Thymus (tissue), 11 donors: ENCODE results near the gene CEP57L1. TPM values are rescaled to one million over a fixed set of nuclear protein-coding genes. Genes with fewer than 3 reads are reported as not detected.
"Not testable (repeated sequence)": the region's sequence is repeated elsewhere in the genome, so short reads cannot be mapped to it uniquely, and the experiment has no call there.

Experiments used
- DNase-seq, 9 donors: peaks; one replicate each; pipeline ENCODE4 v3.0.0-alpha.2; 2013; ENCODE audit warnings: low spot score in 9 of 9, low read depth in 6 of 9, missing footprints in 1 of 9
- H3K27ac ChIP-seq, 2 donors: one replicate each; pipeline ENCODE4 v1.5.1; 2013; ENCODE audit warnings: control low read depth in 1 of 2, low read depth in 1 of 2, low read length in 1 of 2, mild to moderate bottlenecking in 1 of 2, moderate library complexity in 1 of 2
- H3K27me3 ChIP-seq, 2 donors: one replicate each; pipeline ENCODE4 v1.5.1; 2013; ENCODE audit warnings: low read length in 1 of 2; ENCODE audit not compliant: control insufficient read depth in 2 of 2, insufficient read depth in 1 of 2
- H3K36me3 ChIP-seq, 2 donors: one replicate each; pipeline ENCODE4 v1.5.1; 2013; ENCODE audit warnings: low read length in 1 of 2, mild to moderate bottlenecking in 1 of 2, moderate library complexity in 1 of 2; ENCODE audit not compliant: control insufficient read depth in 2 of 2, insufficient read depth in 2 of 2
- H3K4me1 ChIP-seq, 2 donors: one replicate each; pipeline ENCODE4 v1.5.1; 2013; ENCODE audit warnings: low read length in 2 of 2; ENCODE audit not compliant: control insufficient read depth in 2 of 2, insufficient read depth in 2 of 2
- H3K4me3 ChIP-seq, 2 donors: one replicate each; pipeline ENCODE4 v1.5.1; 2013; ENCODE audit warnings: low read length in 2 of 2, control low read depth in 1 of 2, mild to moderate bottlenecking in 1 of 2
- H3K9me3 ChIP-seq, 2 donors: one replicate each; pipeline ENCODE4 v1.5.1; 2013; ENCODE audit warnings: low read length in 1 of 2, mild to moderate bottlenecking in 1 of 2; ENCODE audit not compliant: control insufficient read depth in 2 of 2, insufficient read depth in 1 of 2
- WGBS: extraction: QIAGEN DNeasy Blood & Tissue Kit; methylation state at CpG from one replicate; pipeline ENCODE4 v1.1.7; 2013; 5-methylcytosine and 5-hydroxymethylcytosine counted together
- polyA plus RNA-seq: library from polyadenylated mRNA; stranded (reverse); fragments of 200-250 nt; gene quantifications from one replicate; pipeline ENCODE4 v1.2.3, GENCODE V29; 2013
- total RNA-seq: library from RNA; stranded (reverse); fragments of 120-200 nt; gene quantifications from one replicate; pipeline ENCODE4 v1.2.4, GENCODE V29; 2013
- donor health status: healthy.

Gene CEP57L1
- total and polyA plus RNA-seq, 2 donors = 9.9 to 22.2 TPM

GRCh38 chr6:109082188-109082577, 13.1 kb upstream of the CEP57L1 start:
- Histone ChIP-seq H3K4me1 (peaks cover 0 to 5% of the 10 kb centered on the region in 2 donors), H3K27me3 (no peaks in the 10 kb centered on the region), H3K27ac (no peak overlapping the region), H3K36me3 (peaks cover 0 to 3% of the 10 kb centered on the region in 2 donors), H3K4me3 (no peak overlapping the region), H3K9me3 (no peaks in the 10 kb centered on the region)
- no peak for DNase-seq
- WGBS = 94% methylated on average over 1 of the region's 1 CpG

- DNase-seq = no peak
- H3K9me3 ChIP-seq = no peaks in the 10 kb centered on the region
- H3K4me1 ChIP-seq = peaks cover 0 to 5% of the 10 kb centered on the region in 2 donors
- no peaks in the 10 kb centered on the region for H3K27me3 ChIP-seq
- no peak overlapping the region for H3K27ac ChIP-seq
- peaks cover 0 to 3% of the 10 kb centered on the region in 2 donors for H3K36me3 ChIP-seq
- no peak overlapping the region for H3K4me3 ChIP-seq
- WGBS = 99% methylated on average over 1 of the region's 1 CpG
These were observed 11.7 kb upstream of the CEP57L1 start for GRCh38 chr6:109083657-109084056.

GRCh38 chr6:109084146-109084545, 11.2 kb upstream of the CEP57L1 start:
- not testable (repeated sequence) for H3K27ac ChIP-seq, H3K4me3 ChIP-seq, H3K27me3 ChIP-seq, H3K36me3 ChIP-seq, DNase-seq, H3K9me3 ChIP-seq, H3K4me1 ChIP-seq
- 98% methylated on average over 8 of the region's 8 CpGs for WGBS

GRCh38 chr6:109087661-109088264, 7.5 kb upstream of the CEP57L1 start:
- H3K9me3 ChIP-seq = no peaks in the 10 kb centered on the region
- 95% methylated on average over 5 of the region's 5 CpGs for WGBS

GRCh38 chr6:109088995-109089394, 6.3 kb upstream of the CEP57L1 start:
- no peaks in the 10 kb centered on the region for H3K36me3 ChIP-seq
- no peak overlapping the region for H3K27ac ChIP-seq
- H3K4me3 ChIP-seq = no peak overlapping the region
- DNase-seq = no peak
- peaks cover 0 to 3% of the 10 kb centered on the region in 2 donors for H3K4me1 ChIP-seq
- H3K27me3 ChIP-seq = no peaks in the 10 kb centered on the region
- no peaks in the 10 kb centered on the region for H3K9me3 ChIP-seq
- 99% methylated on average over 1 of the region's 1 CpG for WGBS

More at GRCh38 chr6:109087661-109088264, 7.5 kb upstream of the CEP57L1 start:
- Histone ChIP-seq H3K27me3 (no peaks in the 10 kb centered on the region), H3K36me3 (no peaks in the 10 kb centered on the region), H3K4me1 (peaks cover 0 to 3% of the 10 kb centered on the region in 2 donors), H3K27ac (no peak overlapping the region), H3K4me3 (no peak overlapping the region)
- DNase-seq = no peak

GRCh38 chr6:109091314-109092024, 3.8 kb upstream of the CEP57L1 start:
- Histone ChIP-seq H3K4me3 (no peak overlapping the region), H3K27ac (no peak overlapping the region), H3K27me3 (no peaks in the 10 kb centered on the region), H3K9me3 (no peaks in the 10 kb centered on the region), H3K4me1 (peaks cover 7 to 8% of the 10 kb centered on the region in 2 donors), H3K36me3 (no peaks in the 10 kb centered on the region)
- DNase-seq = no peak
- WGBS = 96% methylated on average over 5 of the region's 5 CpGs

GRCh38 chr6:109092074-109092473, 3.2 kb upstream of the CEP57L1 start:
- Histone ChIP-seq H3K27ac (no peak overlapping the region), H3K27me3 (no peaks in the 10 kb centered on the region), H3K9me3 (no peaks in the 10 kb centered on the region), H3K4me1 (peaks cover 7 to 8% of the 10 kb centered on the region in 2 donors), H3K36me3 (no peaks in the 10 kb centered on the region), H3K4me3 (peak overlapping the region in 1 of 2 donors; percentile 23)
- 29% methylated on average over 1 of the region's 1 CpG for WGBS
- DNase-seq = no peak

GRCh38 chr6:109093732-109094415, 1.4 kb upstream of the CEP57L1 start:
- Histone ChIP-seq H3K4me1 (peaks cover 7 to 8% of the 10 kb centered on the region in 2 donors), H3K27ac (peak overlapping the region; percentile 99), H3K4me3 (peak overlapping the region; percentile 67 to 95), H3K9me3 (no peaks in the 10 kb centered on the region), H3K36me3 (no peaks in the 10 kb centered on the region), H3K27me3 (no peaks in the 10 kb centered on the region)
- under 1% methylated on average over 19 of the region's 19 CpGs for WGBS
- peak in 2 of 9 donors; percentile 31 to 54 for DNase-seq
